Adrenal gland (tissue), 5 donors: Measurements from ENCODE around the gene KLHL36.

Experiments
- CTCF ChIP-seq, 6 experiments: fragments of 450-650 bp in 4 of 6; fragments of 200-600 bp in 2 of 6; sonication (generic) in 1 of 6; IDR thresholded peaks; 1 replicate in 5 of 6; 2 replicates in 1 of 6; pipeline versions ENCODE4 v1.5.1 to v1.8.0; 2016 to 2021; ENCODE audit warnings: antibody characterized with exemption in 6 of 6, mild to moderate bottlenecking in 2 of 6, moderate library complexity in 1 of 6
- POLR2A ChIP-seq, 2 donors: fragments of 450-650 bp; IDR thresholded peaks; one replicate each; pipeline ENCODE4 v1.6.1; 2017; ENCODE audit warnings: antibody characterized with exemption in 2 of 2, mild to moderate bottlenecking in 2 of 2, moderate library complexity in 1 of 2
- donor health status: DM: no; HTN: no; CAD: no.

GRCh38 chr16:84709609-84710008 lies 61.3 kb downstream of the KLHL36 start:
- TF ChIP-seq CTCF (IDR thresholded peaks at IDR 0.05): no peak
- no peak for TF ChIP-seq POLR2A (IDR thresholded peaks at IDR 0.05)
